AG04449 (cell line): ENCODE measurements around the gene PAN2.

Experiments
- CTCF ChIA-PET: fragments of 350-600 bp; formaldehyde crosslinking; extraction: SDS; loops from one replicate; lab custom pipeline; 2021; ENCODE audit warnings: antibody characterized with exemption; lab: Yijun Ruan, JAX
- POLR2A ChIA-PET: fragments of 400-600, 350-600 bp; formaldehyde crosslinking; extraction: SDS; loops from one replicate; lab custom pipeline; 2020; ENCODE audit warnings: antibody characterized with exemption, inconsistent platforms; lab: Yijun Ruan, JAX
- DNase-seq: peaks from one replicate; pipeline ENCODE4 v3.0.0-alpha.2; 2010; ENCODE audit warnings: low read depth, low spot score
- H3K4me3 ChIP-seq: 2 replicates; pipeline ENCODE4 v1.5.1; 2011; ENCODE audit warnings: low read depth, mild to moderate bottlenecking, control low read depth, low read length
- TF ChIP-seq, protein P1 (sequence below): IDR thresholded peaks from one replicate; pipeline ENCODE4 v1.5.1; 2011; ENCODE audit warnings: mild to moderate bottlenecking, moderate library complexity, low read length, control low read depth, inconsistent platforms; ENCODE audit not compliant: insufficient read depth; ENCODE audit errors: missing control alignments

Gene PAN2

DNA sequence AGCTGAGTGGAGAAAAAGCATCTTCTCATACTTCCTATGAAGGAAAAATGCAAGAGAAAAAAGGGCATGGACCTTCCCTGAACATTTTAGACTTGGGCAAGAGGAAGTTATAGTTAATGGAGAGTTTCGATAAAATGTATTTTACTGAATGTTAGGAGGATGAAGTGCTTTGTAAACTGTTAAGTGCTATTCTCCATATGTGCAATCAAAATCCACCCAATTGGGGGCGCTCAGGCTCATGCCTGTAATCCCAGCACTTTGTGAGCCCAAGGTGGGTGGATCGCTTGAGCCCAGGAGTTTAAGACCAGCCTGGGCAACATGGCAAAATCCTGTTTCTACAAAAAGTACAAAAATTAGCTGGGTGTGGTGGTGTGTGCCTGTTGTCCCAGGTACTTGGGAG lies 16.1 kb downstream of the PAN2 start:
- ChIA-PET POLR2A (no interaction called here), CTCF (interaction anchor here (4.9 kb wide), 1 partner anchor 146 kb away, joined by 24 read pairs; no protein-coding TSS in a partner anchor)
- no peak overlapping the region for H3K4me3 ChIP-seq
- TF ChIP-seq, protein P1, sequence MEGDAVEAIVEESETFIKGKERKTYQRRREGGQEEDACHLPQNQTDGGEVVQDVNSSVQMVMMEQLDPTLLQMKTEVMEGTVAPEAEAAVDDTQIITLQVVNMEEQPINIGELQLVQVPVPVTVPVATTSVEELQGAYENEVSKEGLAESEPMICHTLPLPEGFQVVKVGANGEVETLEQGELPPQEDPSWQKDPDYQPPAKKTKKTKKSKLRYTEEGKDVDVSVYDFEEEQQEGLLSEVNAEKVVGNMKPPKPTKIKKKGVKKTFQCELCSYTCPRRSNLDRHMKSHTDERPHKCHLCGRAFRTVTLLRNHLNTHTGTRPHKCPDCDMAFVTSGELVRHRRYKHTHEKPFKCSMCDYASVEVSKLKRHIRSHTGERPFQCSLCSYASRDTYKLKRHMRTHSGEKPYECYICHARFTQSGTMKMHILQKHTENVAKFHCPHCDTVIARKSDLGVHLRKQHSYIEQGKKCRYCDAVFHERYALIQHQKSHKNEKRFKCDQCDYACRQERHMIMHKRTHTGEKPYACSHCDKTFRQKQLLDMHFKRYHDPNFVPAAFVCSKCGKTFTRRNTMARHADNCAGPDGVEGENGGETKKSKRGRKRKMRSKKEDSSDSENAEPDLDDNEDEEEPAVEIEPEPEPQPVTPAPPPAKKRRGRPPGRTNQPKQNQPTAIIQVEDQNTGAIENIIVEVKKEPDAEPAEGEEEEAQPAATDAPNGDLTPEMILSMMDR = no peak
- no peak for DNase-seq

DNA sequence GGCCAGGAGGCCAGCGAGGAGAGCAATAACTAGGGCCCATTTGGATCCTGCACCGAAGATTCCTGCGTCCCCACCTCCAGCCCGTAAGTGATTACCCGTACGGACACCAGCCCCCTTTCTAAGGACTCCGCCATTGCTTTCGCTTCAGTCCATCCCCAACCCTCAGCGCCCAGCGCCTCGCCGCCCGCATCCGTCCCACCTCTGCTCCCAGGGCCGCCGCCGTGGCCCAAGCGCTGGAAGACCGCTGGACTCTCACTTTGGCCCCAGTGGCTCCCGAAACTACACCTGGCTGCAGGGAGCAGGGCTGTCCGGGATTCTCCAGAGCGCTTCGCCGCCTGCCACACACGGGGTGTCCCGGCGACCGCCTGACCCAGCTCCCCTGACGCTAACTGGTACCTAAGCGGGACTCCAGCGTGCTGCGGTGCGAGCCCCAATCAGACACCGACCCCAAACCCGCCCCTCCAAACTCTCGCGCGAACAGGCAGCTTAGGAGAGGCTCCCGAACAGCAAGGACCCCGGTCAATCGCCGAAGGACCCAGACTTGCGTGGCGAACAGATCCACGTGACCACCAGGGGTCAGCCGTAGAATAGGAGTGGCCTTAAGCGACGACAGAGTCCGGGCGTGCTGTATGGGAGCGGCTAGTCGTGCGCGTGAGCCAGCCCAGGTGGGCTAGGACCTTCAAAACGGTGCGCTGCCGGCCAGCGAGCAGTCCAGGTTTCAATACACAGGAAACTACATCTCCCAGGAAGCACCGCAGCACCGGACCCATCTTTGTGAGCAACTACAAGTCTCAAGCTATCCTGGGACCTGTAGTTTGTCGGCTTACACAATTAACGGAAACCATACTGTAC lies 18.0 kb downstream of the PAN2 start, which contains the start of gene CNPY2:
Gene CNPY2, minus strand, starts transcription at position 367 of the 852 bp plus-strand sequence. CDS start 771 bp downstream, outside the sequence.
- TF ChIP-seq, protein P1 = peak; percentile 14
- peak; percentile 77 for DNase-seq
- peak within 1 kb of the TSS; percentile 96 for H3K4me3 ChIP-seq
- ChIA-PET CTCF (interaction anchor here (0.7 to 4.9 kb wide), 12 partner anchors 10 to 153 kb away, joined by 3 to 24 read pairs (median 3); partner anchors contain the start of genes SMARCC2, SPRYD4 and TIMELESS), POLR2A (interaction anchor here (0.6 to 1.7 kb wide), 15 partner anchors 8 to 148 kb away, joined by 3 to 7 read pairs (median 3); partner anchors contain the start of genes CS, IL23A, PAN2 and RNF41)

DNA sequence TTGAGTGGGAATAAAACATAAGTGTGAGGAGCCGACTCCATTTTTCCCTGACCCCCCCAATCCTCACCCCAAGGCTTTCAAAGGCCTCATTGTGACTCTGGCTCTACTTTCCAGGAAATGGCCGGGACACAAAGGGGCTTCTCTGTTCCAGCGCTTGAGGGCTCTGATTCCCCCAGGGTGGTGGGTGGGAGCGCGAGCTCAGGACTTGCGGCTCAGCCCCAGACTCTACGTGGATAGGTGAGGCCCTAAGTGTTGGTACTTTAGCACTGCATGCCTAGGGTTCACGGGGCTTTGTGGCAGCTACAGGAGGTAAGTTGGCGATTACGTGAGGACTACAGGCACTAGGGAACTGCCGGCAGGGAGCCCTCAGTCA lies 18.6 kb downstream of the PAN2 start:
- ChIA-PET CTCF (interaction anchor here (0.7 to 4.9 kb wide), 8 partner anchors 10 to 149 kb away, joined by 3 to 24 read pairs (median 4); partner anchors contain the start of genes SMARCC2 and TIMELESS), POLR2A (interaction anchor here (0.8 to 1.7 kb wide), 10 partner anchors 9 to 149 kb away, joined by 3 to 7 read pairs (median 5); partner anchors contain the start of genes CS, IL23A, PAN2 and RNF41)
- no peak for DNase-seq
- TF ChIP-seq, protein P1 = no peak
- H3K4me3 ChIP-seq = peak overlapping the region; percentile 96

DNA sequence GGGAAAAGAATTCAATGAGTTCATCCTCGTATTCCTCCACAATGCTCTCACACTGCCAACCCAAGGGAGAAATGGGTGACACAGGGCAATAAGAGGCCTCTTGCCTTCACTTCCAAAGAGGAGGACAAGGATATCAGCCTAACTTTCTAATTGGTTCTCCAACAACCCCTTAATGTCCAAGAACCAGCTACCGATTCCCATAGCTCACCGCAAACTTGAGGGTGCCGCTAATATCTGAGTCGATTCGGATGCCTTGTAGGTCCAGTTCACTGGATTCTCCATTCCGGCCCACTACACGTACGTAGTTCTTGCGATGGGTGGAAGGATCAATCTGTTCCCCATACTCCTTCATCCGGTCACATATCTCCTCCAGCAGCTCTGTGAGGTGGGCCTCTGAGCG lies 22.8 kb downstream of the PAN2 start:
- ChIA-PET POLR2A (no interaction called here), CTCF (interaction anchor here (1.5 to 1.6 kb wide), 2 partner anchors 122 to 154 kb away, joined by 3 to 7 read pairs; partner anchors contain the start of gene SMARCC2)
- no peak overlapping the region for H3K4me3 ChIP-seq
- no peak for DNase-seq
- TF ChIP-seq, protein P1 = no peak

DNA sequence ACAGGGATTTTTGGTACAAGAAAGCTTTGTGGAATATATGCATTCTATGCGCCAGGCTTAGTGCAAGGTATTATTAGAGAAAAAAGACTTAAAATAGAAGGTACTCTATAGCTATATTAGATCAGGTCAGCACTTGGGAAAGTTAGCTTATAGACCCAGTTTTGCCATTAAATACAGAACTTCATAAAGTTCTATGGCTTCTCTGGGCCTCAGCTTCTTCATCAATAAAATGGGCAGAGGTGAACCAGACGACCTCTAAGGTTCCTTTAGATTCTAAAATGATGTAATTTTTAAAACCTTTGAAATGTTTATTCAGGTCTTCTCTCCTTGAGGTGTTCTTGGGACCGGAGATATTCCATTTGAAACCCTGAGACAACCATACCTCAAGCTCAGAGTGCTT lies 25.1 kb downstream of the PAN2 start:
- no peak overlapping the region for H3K4me3 ChIP-seq
- no peak for DNase-seq
- ChIA-PET POLR2A (interaction anchor here (0.6 kb wide), 1 partner anchor 51 kb away, joined by 3 read pairs; the partner anchor contains the start of gene STAT2), CTCF (interaction anchor here (0.8 to 1.9 kb wide), 8 partner anchors 15 to 155 kb away, joined by 3 to 10 read pairs (median 4); partner anchors contain the start of genes ANKRD52, COQ10A and SMARCC2)
- TF ChIP-seq, protein P1 = no peak
